Measurements from ENCODE around the gene DUSP11. TPM values are rescaled to one million over a fixed set of nuclear protein-coding genes. Genes with fewer than 3 reads are reported as not detected.
"Not testable (repeated sequence)": the region's sequence is repeated elsewhere in the genome, so short reads cannot be mapped to it uniquely, and the experiment has no call there.

Gene DUSP11
- total RNA-seq = 16.6 and 19.8 TPM in 2 replicates

- DNase-seq (ENCODE audit: low read depth in 2 of 2) = peak; percentile 93 to 96
Observed at GRCh38 chr2:73779467-73780236, at the start of gene DUSP11. Gene DUSP11 (minus strand): TSS chr2:73780103. CDS start chr2:73779974, 129 bp downstream.

- peak; percentile 95 to 98 for DNase-seq (ENCODE audit: low read depth in 2 of 2)
Observed at GRCh38 chr2:73828818-73829570, 49.1 kb upstream of the DUSP11 start, which contains the start of gene STAMBP. Gene STAMBP (plus strand): TSS chr2:73828961. CDS start chr2:73830857, 1,896 bp downstream.

- peak in 1 of 2 donors; percentile 2 for DNase-seq (ENCODE audit: low read depth in 2 of 2)
Observed at GRCh38 chr2:73828389-73828817, 48.5 kb upstream of the DUSP11 start.

GRCh38 chr2:73827660-73828388 is 47.9 kb upstream of the DUSP11 start:
- no peak for DNase-seq (ENCODE audit: low read depth in 2 of 2)

GRCh38 chr2:73827018-73827417 is 47.1 kb upstream of the DUSP11 start:
- peak; percentile 31 to 60 for DNase-seq (ENCODE audit: low read depth in 2 of 2)

- DNase-seq (ENCODE audit: low read depth in 2 of 2) = no peak
Observed at GRCh38 chr2:73825408-73825807, 45.5 kb upstream of the DUSP11 start.

- DNase-seq (ENCODE audit: low read depth in 2 of 2) = peak; percentile 85 to 90
Observed at GRCh38 chr2:73823916-73824523, 44.1 kb upstream of the DUSP11 start.

- DNase-seq (ENCODE audit: low read depth in 2 of 2) = no peak
Observed at GRCh38 chr2:73823416-73823815, 43.5 kb upstream of the DUSP11 start.

- no peak for DNase-seq (ENCODE audit: low read depth in 2 of 2)
Observed at GRCh38 chr2:73822991-73823390, 43.1 kb upstream of the DUSP11 start.

GRCh38 chr2:73822276-73822675 is 42.4 kb upstream of the DUSP11 start:
- DNase-seq (ENCODE audit: low read depth in 2 of 2) = no peak

GRCh38 chr2:73821669-73822068 is 41.8 kb upstream of the DUSP11 start:
- DNase-seq (ENCODE audit: low read depth in 2 of 2) = no peak

GRCh38 chr2:73821227-73821626 is 41.3 kb upstream of the DUSP11 start:
- DNase-seq (ENCODE audit: low read depth in 2 of 2) = no peak

- no peak for DNase-seq (ENCODE audit: low read depth in 2 of 2)
Observed at GRCh38 chr2:73818296-73818695, 38.4 kb upstream of the DUSP11 start.

GRCh38 chr2:73812635-73813034 is 32.7 kb upstream of the DUSP11 start:
- DNase-seq (ENCODE audit: low read depth in 2 of 2) = no peak

GRCh38 chr2:73811878-73812277 is 32.0 kb upstream of the DUSP11 start:
- DNase-seq (ENCODE audit: low read depth in 2 of 2) = no peak

- DNase-seq (ENCODE audit: low read depth in 2 of 2) = not testable (repeated sequence)
Observed at GRCh38 chr2:73783883-73784282, 4.0 kb upstream of the DUSP11 start, which contains the start of gene C2orf78. Gene C2orf78 (plus strand): TSS chr2:73784183. CDS start chr2:73784310, 127 bp downstream.

GRCh38 chr2:73783402-73783801 is 3.5 kb upstream of the DUSP11 start:
- not testable (repeated sequence) for DNase-seq (ENCODE audit: low read depth in 2 of 2)

- DNase-seq (ENCODE audit: low read depth in 2 of 2) = no peak
Observed at GRCh38 chr2:73780237-73780582, 307 bp upstream of the DUSP11 start.

- not testable (repeated sequence) for DNase-seq (ENCODE audit: low read depth in 2 of 2)
Observed at GRCh38 chr2:73778867-73779466, 936 bp downstream of the DUSP11 start.

- DNase-seq (ENCODE audit: low read depth in 2 of 2) = peak in 1 of 2 donors; percentile 28
Observed at GRCh38 chr2:73776869-73777519, 2.9 kb downstream of the DUSP11 start.

Measured in lung microvascular endothelial cell (primary cell).